K562 (cell line): ENCODE results near the gene CD72. TPM values are rescaled to one million over a fixed set of nuclear protein-coding genes. Genes with fewer than 3 reads are reported as not detected.

Source experiments
- ARID4B ChIP-seq: sonication (generic); formaldehyde crosslinking; IDR thresholded peaks from 2 replicates; pipeline ENCODE4 v1.8.0; 2022; ENCODE audit warnings: mild to moderate bottlenecking, missing genetic modification reagents
- GATA2 ChIP-seq: sonication (generic); formaldehyde crosslinking; IDR thresholded peaks from 2 replicates; pipeline ENCODE4 v1.4.0; 2020; ENCODE audit warnings: mild to moderate bottlenecking, missing genetic modification reagents
- MED1 ChIP-seq: sonication (generic); formaldehyde crosslinking; IDR thresholded peaks from 2 replicates; pipeline ENCODE4 v1.8.1; 2023; ENCODE audit warnings: missing genetic modification reagents, borderline replicate concordance
- NELFE ChIP-seq: IDR thresholded peaks from 2 replicates; pipeline ENCODE4 v1.6.1; 2011; ENCODE audit warnings: mild to moderate bottlenecking; ENCODE audit not compliant: insufficient read depth, insufficient read length
- POLR2B ChIP-seq: fragments of 450-650 bp; IDR thresholded peaks from 2 replicates; pipeline ENCODE4 v1.6.1; 2018; ENCODE audit warnings: low read depth; ENCODE audit not compliant: partially characterized antibody
- REST ChIP-seq, 2 experiments: fragments of 450-650 bp; formaldehyde crosslinking in 1 of 2; IDR thresholded peaks; 2 replicates each; pipeline versions ENCODE4 v1.4.0 to v1.6.1; 2014 to 2020; ENCODE audit warnings: mild to moderate bottlenecking in 2 of 2, borderline replicate concordance in 1 of 2, low read depth in 1 of 2
- SUPT5H ChIP-seq: fragments of 450-650 bp; IDR thresholded peaks from 2 replicates; pipeline ENCODE4 v1.6.1; 2016
- TEAD1 ChIP-seq, 2 experiments: fragments of 450-650 bp in 1 of 2; sonication (generic) in 1 of 2; formaldehyde crosslinking; IDR thresholded peaks; 2 replicates each; pipeline versions ENCODE4 v1.4.0 to v1.8.0; 2020 to 2022; ENCODE audit warnings: mild to moderate bottlenecking in 2 of 2, missing genetic modification reagents in 1 of 2
- polyA plus RNA-seq, 8 experiments: library from polyadenylated mRNA; depleted of rRNA in 4 of 8; stranded (reverse) in 5 of 8; unstranded in 3 of 8; fragments of >200 nt; fragmentation: Nextera tagmentation in 2 of 8; fragmentation: Illumina TruSeq in 1 of 8; extraction: Ambion mirVana in 2 of 8; extraction: Trizol in 1 of 8; gene quantifications; 2 replicates each; pipeline versions ENCODE4 v1.2.1 to v1.2.3, GENCODE V29; 2011 to 2014; ENCODE audit warnings: inconsistent platforms in 1 of 8, missing spikeins in 1 of 8
- total RNA-seq, 7 experiments: library from RNA; depleted of rRNA in 6 of 7; stranded (reverse); fragments of >200 nt in 6 of 7; fragmentation: Illumina TruSeq in 2 of 7; extraction: Trizol in 2 of 7; gene quantifications; 2 replicates each; pipeline versions ENCODE4 v1.2.1 to v1.2.3, GENCODE V29; 2011 to 2021; ENCODE audit warnings: low replicate concordance in 1 of 7
- TF ChIP-seq, protein P1 (sequence below): fragments of 250-450 bp; sonication (Bioruptor Pico); IDR thresholded peaks from 2 replicates; pipeline ENCODE4 v1.4.0; 2020; ENCODE audit warnings: borderline replicate concordance
- TF ChIP-seq, protein P2 (sequence below): fragments of 450-650 bp; formaldehyde crosslinking; IDR thresholded peaks from 2 replicates; pipeline ENCODE4 v1.4.0; 2022; ENCODE audit warnings: mild to moderate bottlenecking, moderate library complexity

CD72 gene
- total and polyA plus RNA-seq, 9 of the 15 experiments (the other 6 are each of a cell fraction or from before 2014, with no cell fraction given) = 0.11 to 0.78 (median 0.27) TPM; not detected in 1

DNA sequence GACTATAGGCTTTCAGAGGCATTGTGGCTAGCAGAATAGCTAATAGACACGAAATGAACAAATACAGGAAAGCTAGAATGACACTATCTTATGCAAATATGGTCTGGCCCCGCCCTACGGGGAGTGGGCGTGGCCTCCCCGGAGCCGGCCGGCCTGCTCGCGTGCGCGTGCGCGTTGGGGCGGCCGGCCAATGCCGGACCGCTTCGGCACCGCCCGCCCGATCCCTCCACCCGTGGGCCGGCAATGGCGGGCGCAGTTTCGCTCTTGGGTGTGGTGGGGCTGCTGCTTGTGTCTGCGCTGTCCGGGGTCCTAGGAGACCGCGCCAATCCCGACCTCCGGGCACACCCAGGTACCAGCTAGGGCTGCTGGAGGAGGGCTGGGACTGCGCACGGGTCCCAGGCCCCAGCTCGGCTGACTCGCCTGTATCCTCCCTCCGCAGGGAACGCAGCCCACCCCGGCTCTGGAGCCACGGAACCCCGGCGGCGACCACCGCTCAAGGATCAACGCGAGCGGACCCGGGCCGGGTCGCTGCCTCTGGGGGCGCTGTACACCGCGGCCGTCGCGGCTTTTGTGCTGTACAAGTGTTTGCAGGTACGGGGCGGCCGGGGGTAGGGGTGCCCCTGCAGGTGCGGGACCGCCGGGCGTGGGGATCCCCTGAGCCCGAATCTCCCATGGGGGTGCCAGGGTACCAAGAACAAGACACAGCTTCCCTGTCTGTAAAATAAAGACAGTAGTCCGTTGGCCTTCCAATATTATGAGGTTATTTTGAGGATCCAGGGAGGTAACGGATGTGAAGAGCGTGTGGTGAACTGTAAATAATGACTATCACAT lies 40.1 kb upstream of the CD72 start, which contains the start of gene CCDC107 (continued):
- TF ChIP-seq REST (IDR thresholded peaks at IDR 0.05; ENCODE audit: borderline replicate concordance) (peak; percentile 60; the same call in 1 of the 2 replicates), REST (CRISPR knock-in tag; IDR thresholded peaks at IDR 0.05; ENCODE audit: low read depth) (peak; percentile 76; the same call in 1 of the 2 replicates), GATA2 (CRISPR knock-in tag) (no peak), MED1 (CRISPR knock-in tag) (no peak), TEAD1 (CRISPR knock-in tag; IDR thresholded peaks at IDR 0.05) (0 out of 4 replicates have a peak, but pooled peaks of 1 of the 2 experiments have one; percentile 62), NELFE (no peak), ARID4B (CRISPR knock-in tag) (peak; percentile 24; the same call in 1 of the 2 replicates), POLR2B (peak; percentile 58), SUPT5H (peak; percentile 61)
- TF ChIP-seq, protein P1, sequence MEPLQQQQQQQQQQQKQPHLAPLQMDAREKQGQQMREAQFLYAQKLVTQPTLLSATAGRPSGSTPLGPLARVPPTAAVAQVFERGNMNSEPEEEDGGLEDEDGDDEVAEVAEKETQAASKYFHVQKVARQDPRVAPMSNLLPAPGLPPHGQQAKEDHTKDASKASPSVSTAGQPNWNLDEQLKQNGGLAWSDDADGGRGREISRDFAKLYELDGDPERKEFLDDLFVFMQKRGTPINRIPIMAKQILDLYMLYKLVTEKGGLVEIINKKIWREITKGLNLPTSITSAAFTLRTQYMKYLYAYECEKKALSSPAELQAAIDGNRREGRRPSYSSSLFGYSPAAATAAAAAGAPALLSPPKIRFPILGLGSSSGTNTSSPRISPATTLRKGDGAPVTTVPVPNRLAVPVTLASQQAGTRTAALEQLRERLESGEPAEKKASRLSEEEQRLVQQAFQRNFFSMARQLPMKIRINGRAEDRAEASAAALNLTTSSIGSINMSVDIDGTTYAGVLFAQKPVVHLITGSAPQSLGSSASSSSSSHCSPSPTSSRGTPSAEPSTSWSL (CRISPR knock-in tag) = no peak
- TF ChIP-seq, protein P2, sequence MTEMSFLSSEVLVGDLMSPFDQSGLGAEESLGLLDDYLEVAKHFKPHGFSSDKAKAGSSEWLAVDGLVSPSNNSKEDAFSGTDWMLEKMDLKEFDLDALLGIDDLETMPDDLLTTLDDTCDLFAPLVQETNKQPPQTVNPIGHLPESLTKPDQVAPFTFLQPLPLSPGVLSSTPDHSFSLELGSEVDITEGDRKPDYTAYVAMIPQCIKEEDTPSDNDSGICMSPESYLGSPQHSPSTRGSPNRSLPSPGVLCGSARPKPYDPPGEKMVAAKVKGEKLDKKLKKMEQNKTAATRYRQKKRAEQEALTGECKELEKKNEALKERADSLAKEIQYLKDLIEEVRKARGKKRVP (CRISPR knock-in tag) = no peak
